ENCODE results near the gene TRAPPC12.

DNA sequence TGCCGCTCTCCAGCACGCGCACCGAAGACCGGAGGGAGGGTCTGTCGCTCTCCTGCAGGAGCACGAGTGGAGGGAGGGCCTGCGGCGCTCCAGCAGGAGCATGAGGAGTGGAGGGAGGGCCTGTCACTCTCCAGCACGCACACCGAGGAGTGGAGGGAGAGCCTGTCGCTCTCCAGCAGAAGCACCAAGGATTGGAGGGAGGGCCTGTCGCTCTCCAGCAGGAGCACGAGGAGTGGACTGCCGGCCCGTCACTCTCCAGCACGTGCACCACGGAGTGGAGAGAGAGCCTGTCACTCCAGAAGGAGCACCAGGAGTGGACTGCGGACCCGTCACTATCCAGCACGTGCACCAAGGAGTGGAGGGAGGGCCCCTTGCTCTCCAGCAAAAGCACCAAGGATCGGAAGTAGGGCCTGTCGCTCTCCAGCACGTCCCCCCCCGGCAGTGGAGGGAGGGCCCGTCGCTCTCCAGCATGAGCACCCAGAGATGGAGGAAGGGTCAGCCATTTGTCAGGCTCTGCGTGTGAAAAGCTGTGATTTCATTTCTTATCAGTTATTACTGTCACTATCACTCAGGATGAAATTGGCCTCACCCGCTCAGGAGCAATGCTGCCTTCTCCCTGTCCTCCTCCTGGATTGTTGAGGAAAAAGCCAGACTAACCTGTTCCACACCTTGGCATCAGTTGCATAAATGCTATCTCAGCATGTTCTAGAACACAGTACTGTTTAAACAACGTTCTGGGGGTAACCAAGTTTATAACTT, 103.9 kb downstream of the TRAPPC12 start:
- TF ChIP-seq, protein P1, sequence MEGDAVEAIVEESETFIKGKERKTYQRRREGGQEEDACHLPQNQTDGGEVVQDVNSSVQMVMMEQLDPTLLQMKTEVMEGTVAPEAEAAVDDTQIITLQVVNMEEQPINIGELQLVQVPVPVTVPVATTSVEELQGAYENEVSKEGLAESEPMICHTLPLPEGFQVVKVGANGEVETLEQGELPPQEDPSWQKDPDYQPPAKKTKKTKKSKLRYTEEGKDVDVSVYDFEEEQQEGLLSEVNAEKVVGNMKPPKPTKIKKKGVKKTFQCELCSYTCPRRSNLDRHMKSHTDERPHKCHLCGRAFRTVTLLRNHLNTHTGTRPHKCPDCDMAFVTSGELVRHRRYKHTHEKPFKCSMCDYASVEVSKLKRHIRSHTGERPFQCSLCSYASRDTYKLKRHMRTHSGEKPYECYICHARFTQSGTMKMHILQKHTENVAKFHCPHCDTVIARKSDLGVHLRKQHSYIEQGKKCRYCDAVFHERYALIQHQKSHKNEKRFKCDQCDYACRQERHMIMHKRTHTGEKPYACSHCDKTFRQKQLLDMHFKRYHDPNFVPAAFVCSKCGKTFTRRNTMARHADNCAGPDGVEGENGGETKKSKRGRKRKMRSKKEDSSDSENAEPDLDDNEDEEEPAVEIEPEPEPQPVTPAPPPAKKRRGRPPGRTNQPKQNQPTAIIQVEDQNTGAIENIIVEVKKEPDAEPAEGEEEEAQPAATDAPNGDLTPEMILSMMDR (IDR thresholded peaks at IDR 0.05) = no peak
- no peak for TF ChIP-seq POLR2A (IDR thresholded peaks at IDR 0.05)

Data from esophagus squamous epithelium (tissue), 4 donors.